HEK293 (cell line): Measurements from ENCODE around the gene HMGN3.

Source experiments
- CTCF ChIA-PET: fragments of 350-600 bp; formaldehyde crosslinking; extraction: SDS; loops from one replicate; lab custom pipeline; 2021; ENCODE audit warnings: antibody characterized with exemption; lab: Yijun Ruan, JAX
- POLR2A ChIA-PET: fragments of 300-600 bp; formaldehyde crosslinking; extraction: SDS; loops from one replicate; lab custom pipeline; 2020; ENCODE audit warnings: antibody characterized with exemption, inconsistent platforms; lab: Yijun Ruan, JAX
- H3K27ac ChIP-seq: fragments of 200-500 bp; sonication (Bioruptor generic); 2 replicates; pipeline ENCODE4 v1.5.1; 2014; ENCODE audit warnings: low read depth, low read length, control low read depth, inconsistent platforms; ENCODE audit errors: extremely low read depth
- H3K36me3 ChIP-seq, 2 experiments: fragments of 200-500 bp in 1 of 2; sonication (Bioruptor generic) in 1 of 2; 1 replicate in 1 of 2; 2 replicates in 1 of 2; pipeline ENCODE4 v1.5.1; 2014 to 2017; ENCODE audit warnings: inconsistent platforms in 2 of 2, low read length in 2 of 2; ENCODE audit not compliant: control insufficient read depth in 2 of 2, insufficient read depth in 1 of 2
- H3K4me1 ChIP-seq: fragments of 200-500 bp; sonication (Bioruptor generic); 2 replicates; pipeline ENCODE4 v1.5.1; 2014; ENCODE audit warnings: mild to moderate bottlenecking, low read length, inconsistent platforms; ENCODE audit not compliant: control insufficient read depth, insufficient read depth
- H3K4me3 ChIP-seq: 2 replicates; pipeline ENCODE4 v1.5.1; 2011; ENCODE audit warnings: low read depth, mild to moderate bottlenecking, control low read depth, low read length, moderate library complexity
- H3K9me3 ChIP-seq: fragments of 200-500 bp; sonication (Bioruptor generic); 2 replicates; pipeline ENCODE4 v1.5.1; 2014; ENCODE audit warnings: low read depth, low read length, inconsistent platforms; ENCODE audit not compliant: control insufficient read depth, insufficient read depth
- MYNN ChIP-seq: fragments of 450-650 bp; formaldehyde crosslinking; IDR thresholded peaks from 2 replicates; pipeline ENCODE4 v1.5.1; 2016; ENCODE audit warnings: missing biosample characterization, missing genetic modification characterization, borderline replicate concordance
- PRDM1 ChIP-seq: fragments of 450-650 bp; formaldehyde crosslinking; IDR thresholded peaks from 2 replicates; pipeline ENCODE4; 2016; ENCODE audit warnings: missing biosample characterization, missing genetic modification characterization
- RBAK ChIP-seq: fragments of 450-650 bp; formaldehyde crosslinking; IDR thresholded peaks from 2 replicates; pipeline ENCODE4 v1.5.1; 2016; ENCODE audit warnings: missing biosample characterization, missing genetic modification characterization
- SALL2 ChIP-seq: fragments of 450-650 bp; formaldehyde crosslinking; IDR thresholded peaks from 2 replicates; pipeline ENCODE4 v1.5.0; 2017; ENCODE audit warnings: missing biosample characterization, mild to moderate bottlenecking, missing genetic modification characterization, borderline replicate concordance
- ZBTB17 ChIP-seq: fragments of 450-650 bp; formaldehyde crosslinking; IDR thresholded peaks from 2 replicates; pipeline ENCODE4 v1.5.1; 2016; ENCODE audit warnings: missing biosample characterization, missing genetic modification characterization
- ZFP69B ChIP-seq: fragments of 450-650 bp; formaldehyde crosslinking; IDR thresholded peaks from 2 replicates; pipeline ENCODE4 v1.5.1; 2016; ENCODE audit warnings: missing biosample characterization, missing genetic modification characterization
- ZNF146 ChIP-seq: fragments of 450-650 bp; formaldehyde crosslinking; IDR thresholded peaks from 2 replicates; pipeline ENCODE4 v1.5.1; 2016; ENCODE audit warnings: missing biosample characterization, missing genetic modification characterization
- ZNF555 ChIP-seq: fragments of 450-650 bp; formaldehyde crosslinking; conservative IDR thresholded peaks from 2 replicates; pipeline ENCODE4 v1.5.1; 2017; ENCODE audit warnings: missing biosample characterization, mild to moderate bottlenecking, missing genetic modification characterization, inconsistent platforms
- ZNF600 ChIP-seq: fragments of 450-650 bp; formaldehyde crosslinking; IDR thresholded peaks from 2 replicates; pipeline ENCODE4 v1.5.1; 2016; ENCODE audit warnings: missing biosample characterization, missing genetic modification characterization
- ZNF654 ChIP-seq: fragments of 450-650 bp; formaldehyde crosslinking; IDR thresholded peaks from 2 replicates; pipeline ENCODE4 v1.5.1; 2016; ENCODE audit warnings: low read depth, missing biosample characterization, missing genetic modification characterization
- ZNF768 ChIP-seq: fragments of 450-650 bp; formaldehyde crosslinking; IDR thresholded peaks from 2 replicates; pipeline ENCODE4 v1.5.1; 2018; ENCODE audit warnings: missing biosample characterization, mild to moderate bottlenecking, missing genetic modification characterization
- TF ChIP-seq, protein P1 (sequence below): fragments of 450-650 bp; formaldehyde crosslinking; IDR thresholded peaks from 2 replicates; pipeline ENCODE4 v1.5.1; 2016; ENCODE audit warnings: missing biosample characterization, missing genetic modification characterization
- TF ChIP-seq, protein P2 (sequence below): fragments of 450-650 bp; formaldehyde crosslinking; IDR thresholded peaks from 2 replicates; pipeline ENCODE4 v1.5.1; 2016; ENCODE audit warnings: missing biosample characterization, missing genetic modification characterization
- TF ChIP-seq, protein P3 (sequence below): fragments of 450-650 bp; formaldehyde crosslinking; IDR thresholded peaks from 2 replicates; pipeline ENCODE4 v1.5.1; 2016; ENCODE audit warnings: missing biosample characterization, missing genetic modification characterization

HMGN3 gene

DNA sequence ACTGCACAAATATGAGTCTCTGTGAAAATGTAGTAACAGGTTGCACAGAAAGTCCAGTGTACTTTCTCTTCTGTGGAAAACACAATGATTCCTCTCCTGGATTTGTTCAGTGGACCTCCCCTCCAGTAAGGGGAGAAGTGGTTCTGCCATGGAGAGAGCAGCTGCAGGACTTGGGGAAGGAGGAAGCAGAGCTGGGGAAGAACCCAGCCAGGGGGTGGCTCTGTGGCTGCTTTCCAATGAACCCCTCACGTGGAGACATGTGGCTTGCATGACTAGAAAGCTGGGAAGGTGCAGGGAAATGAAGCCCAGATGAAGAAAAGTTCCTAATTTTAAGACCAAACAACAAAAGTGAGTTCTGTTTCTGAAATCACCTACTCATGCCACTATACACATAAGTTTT, 31.9 kb downstream of the HMGN3 start:
- CTCF ChIA-PET, result no interaction called here
- Histone ChIP-seq H3K4me1 (no peaks in the 10 kb centered on the region; the same call in 1 of the 2 replicates), H3K36me3 (peaks cover 4 to 39% of the 10 kb centered on the region in 2 experiments; a peak in 1 of 3 replicates), H3K27ac (no peak overlapping the region), H3K9me3 (no peaks in the 10 kb centered on the region), H3K4me3 (no peak overlapping the region)
- POLR2A ChIA-PET, result no interaction called here
- TF ChIP-seq, protein P1, sequence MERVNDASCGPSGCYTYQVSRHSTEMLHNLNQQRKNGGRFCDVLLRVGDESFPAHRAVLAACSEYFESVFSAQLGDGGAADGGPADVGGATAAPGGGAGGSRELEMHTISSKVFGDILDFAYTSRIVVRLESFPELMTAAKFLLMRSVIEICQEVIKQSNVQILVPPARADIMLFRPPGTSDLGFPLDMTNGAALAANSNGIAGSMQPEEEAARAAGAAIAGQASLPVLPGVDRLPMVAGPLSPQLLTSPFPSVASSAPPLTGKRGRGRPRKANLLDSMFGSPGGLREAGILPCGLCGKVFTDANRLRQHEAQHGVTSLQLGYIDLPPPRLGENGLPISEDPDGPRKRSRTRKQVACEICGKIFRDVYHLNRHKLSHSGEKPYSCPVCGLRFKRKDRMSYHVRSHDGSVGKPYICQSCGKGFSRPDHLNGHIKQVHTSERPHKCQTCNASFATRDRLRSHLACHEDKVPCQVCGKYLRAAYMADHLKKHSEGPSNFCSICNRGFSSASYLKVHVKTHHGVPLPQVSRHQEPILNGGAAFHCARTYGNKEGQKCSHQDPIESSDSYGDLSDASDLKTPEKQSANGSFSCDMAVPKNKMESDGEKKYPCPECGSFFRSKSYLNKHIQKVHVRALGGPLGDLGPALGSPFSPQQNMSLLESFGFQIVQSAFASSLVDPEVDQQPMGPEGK (tag by site-specific recombination), result no peak
- TF ChIP-seq ZFP69B (tag by site-specific recombination), result no peak
- no peak for TF ChIP-seq MYNN (tag by site-specific recombination)
- TF ChIP-seq, protein P2, sequence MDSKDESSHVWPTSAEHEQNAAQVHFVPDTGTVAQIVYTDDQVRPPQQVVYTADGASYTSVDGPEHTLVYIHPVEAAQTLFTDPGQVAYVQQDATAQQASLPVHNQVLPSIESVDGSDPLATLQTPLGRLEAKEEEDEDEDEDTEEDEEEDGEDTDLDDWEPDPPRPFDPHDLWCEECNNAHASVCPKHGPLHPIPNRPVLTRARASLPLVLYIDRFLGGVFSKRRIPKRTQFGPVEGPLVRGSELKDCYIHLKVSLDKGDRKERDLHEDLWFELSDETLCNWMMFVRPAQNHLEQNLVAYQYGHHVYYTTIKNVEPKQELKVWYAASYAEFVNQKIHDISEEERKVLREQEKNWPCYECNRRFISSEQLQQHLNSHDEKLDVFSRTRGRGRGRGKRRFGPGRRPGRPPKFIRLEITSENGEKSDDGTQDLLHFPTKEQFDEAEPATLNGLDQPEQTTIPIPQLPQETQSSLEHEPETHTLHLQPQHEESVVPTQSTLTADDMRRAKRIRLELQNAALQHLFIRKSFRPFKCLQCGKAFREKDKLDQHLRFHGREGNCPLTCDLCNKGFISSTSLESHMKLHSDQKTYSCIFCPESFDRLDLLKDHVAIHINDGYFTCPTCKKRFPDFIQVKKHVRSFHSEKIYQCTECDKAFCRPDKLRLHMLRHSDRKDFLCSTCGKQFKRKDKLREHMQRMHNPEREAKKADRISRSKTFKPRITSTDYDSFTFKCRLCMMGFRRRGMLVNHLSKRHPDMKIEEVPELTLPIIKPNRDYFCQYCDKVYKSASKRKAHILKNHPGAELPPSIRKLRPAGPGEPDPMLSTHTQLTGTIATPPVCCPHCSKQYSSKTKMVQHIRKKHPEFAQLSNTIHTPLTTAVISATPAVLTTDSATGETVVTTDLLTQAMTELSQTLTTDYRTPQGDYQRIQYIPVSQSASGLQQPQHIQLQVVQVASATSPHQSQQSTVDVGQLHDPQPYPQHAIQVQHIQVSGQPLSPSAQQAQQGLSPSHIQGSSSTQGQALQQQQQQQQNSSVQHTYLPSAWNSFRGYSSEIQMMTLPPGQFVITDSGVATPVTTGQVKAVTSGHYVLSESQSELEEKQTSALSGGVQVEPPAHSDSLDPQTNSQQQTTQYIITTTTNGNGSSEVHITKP, result peak; percentile 33; the same call in 1 of the 2 replicates
- no peak for TF ChIP-seq ZNF555 (tag by site-specific recombination)

DNA sequence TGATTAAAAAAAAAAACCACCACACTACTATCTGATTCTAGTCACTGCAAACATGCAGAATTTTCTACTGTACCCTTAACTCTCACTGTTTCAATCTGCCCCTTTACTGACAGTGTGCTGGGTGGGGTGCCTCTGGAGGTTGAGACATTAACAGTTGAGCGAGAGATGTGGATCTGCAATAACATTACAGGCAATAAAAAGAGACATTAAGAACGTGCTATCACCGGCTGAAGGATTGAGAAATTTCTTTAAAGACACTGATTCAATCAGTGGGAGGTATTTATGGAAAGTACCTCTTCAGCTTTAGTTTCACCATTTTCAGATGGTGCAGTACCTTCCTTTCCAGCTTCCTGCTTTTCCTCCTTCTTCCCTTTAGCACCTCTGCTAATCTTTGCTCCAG, 32.5 kb downstream of the HMGN3 start:
- TF ChIP-seq ZNF600 (no peak), ZBTB17 (tag by site-specific recombination) (peak; percentile 90)
- TF ChIP-seq, all 188 proteins: peak for 1
- Histone ChIP-seq H3K9me3 (no peaks in the 10 kb centered on the region), H3K36me3 (peaks cover 4 to 33% of the 10 kb centered on the region in 2 experiments; a peak in 1 of 3 replicates), H3K4me1 (no peaks in the 10 kb centered on the region; the same call in 1 of the 2 replicates), H3K4me3 (no peak overlapping the region), H3K27ac (no peak overlapping the region)
- ChIA-PET POLR2A (no interaction called here), CTCF (interaction anchor here (0.7 kb wide), 1 partner anchor 275 kb away, joined by 3 read pairs; no protein-coding TSS in a partner anchor)

DNA sequence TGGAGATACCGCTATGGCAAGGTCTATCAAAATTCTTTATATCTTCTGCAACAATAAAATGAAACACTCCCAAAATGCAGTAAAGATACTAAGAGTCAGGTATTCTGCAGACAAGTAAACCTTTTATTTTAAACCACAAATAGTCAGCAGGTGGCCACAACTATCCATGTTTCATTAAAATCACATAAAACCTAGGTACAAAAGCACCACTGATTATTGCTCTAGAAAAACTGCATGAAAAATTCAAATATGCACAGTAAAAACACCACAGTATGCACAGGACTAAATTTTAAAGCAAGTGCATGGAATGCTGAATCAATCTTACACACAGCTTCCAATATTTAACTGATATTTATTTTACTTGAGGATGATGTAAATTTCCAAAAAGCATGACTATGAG, 33.3 kb downstream of the HMGN3 start:
- CTCF ChIA-PET, result interaction anchor here (0.8 to 1.3 kb wide), 2 partner anchors 11 to 513 kb away, joined by 3 to 4 read pairs; no protein-coding TSS in a partner anchor
- no peak overlapping the region for H3K4me3 ChIP-seq
- peaks cover 4 to 26% of the 10 kb centered on the region in 2 experiments; a peak in 1 of 3 replicates for H3K36me3 ChIP-seq
- no peaks in the 10 kb centered on the region; the same call in 1 of the 2 replicates for H3K4me1 ChIP-seq
- H3K27ac ChIP-seq, result no peak overlapping the region
- POLR2A ChIA-PET, result no interaction called here
- no peaks in the 10 kb centered on the region for H3K9me3 ChIP-seq
- peak; percentile 12; the same call in 1 of the 2 replicates for TF ChIP-seq ZNF654 (tag by site-specific recombination)
- TF ChIP-seq SALL2 (tag by site-specific recombination), result no peak

DNA sequence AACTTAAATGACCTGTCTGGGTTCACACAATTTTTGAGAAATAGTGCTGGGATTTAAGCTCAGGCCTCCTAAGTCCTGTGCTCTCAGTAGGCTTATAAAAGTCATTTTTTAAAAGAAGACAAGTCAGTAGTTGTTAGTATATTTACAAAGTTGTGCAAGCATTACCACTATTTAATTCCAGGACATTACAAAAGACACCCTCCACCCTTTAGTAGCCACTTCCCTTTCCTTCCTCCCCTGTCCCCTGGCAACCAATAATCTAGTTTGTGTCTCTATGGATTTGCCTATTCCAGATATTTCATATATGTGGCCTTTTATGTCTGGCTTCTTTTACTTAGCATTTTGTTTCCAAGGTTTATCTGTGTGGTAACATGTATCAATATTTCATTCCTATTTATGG, 37.6 kb downstream of the HMGN3 start:
- POLR2A ChIA-PET, result no interaction called here
- peaks cover 4 to 6% of the 10 kb centered on the region in 2 experiments; a peak in 1 of 3 replicates for H3K36me3 ChIP-seq
- no peak overlapping the region for H3K27ac ChIP-seq
- no peaks in the 10 kb centered on the region for H3K9me3 ChIP-seq
- H3K4me3 ChIP-seq, result no peak overlapping the region
- H3K4me1 ChIP-seq, result no peaks in the 10 kb centered on the region
- no peak for TF ChIP-seq PRDM1
- TF ChIP-seq, protein P3, sequence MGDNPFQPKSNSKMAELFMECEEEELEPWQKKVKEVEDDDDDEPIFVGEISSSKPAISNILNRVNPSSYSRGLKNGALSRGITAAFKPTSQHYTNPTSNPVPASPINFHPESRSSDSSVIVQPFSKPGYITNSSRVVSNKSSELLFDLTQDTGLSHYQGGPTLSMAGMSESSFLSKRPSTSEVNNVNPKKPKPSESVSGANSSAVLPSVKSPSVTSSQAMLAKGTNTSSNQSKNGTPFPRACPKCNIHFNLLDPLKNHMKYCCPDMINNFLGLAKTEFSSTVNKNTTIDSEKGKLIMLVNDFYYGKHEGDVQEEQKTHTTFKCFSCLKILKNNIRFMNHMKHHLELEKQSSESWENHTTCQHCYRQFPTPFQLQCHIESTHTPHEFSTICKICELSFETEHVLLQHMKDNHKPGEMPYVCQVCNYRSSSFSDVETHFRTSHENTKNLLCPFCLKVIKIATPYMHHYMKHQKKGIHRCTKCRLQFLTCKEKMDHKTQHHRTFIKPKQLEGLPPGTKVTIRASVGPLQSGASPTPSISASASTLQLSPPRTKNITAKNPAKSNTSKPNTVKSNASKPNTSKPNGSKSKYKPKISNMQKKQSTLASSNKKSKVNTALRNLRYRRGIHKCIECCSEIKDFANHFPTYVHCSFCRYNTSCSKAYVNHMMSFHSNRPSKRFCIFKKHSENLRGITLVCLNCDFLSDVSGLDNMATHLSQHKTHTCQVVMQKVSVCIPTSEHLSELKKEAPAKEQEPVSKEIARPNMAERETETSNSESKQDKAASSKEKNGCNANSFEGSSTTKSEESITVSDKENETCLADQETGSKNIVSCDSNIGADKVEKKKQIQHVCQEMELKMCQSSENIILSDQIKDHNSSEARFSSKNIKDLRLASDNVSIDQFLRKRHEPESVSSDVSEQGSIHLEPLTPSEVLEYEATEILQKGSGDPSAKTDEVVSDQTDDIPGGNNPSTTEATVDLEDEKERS (tag by site-specific recombination), result no peak
- TF ChIP-seq ZNF146 (tag by site-specific recombination), result no peak
- TF ChIP-seq ZNF768, result no peak
- no peak for TF ChIP-seq RBAK (tag by site-specific recombination)
- TF ChIP-seq, all 188 proteins: peak for 0
- CTCF ChIA-PET, result interaction anchor here (0.6 to 0.9 kb wide), 2 partner anchors 99 to 253 kb away, joined by 3 read pairs; no protein-coding TSS in a partner anchor
